Omental fat pad (tissue), 4 donors: ENCODE data around the gene CIBAR2. TPM values are rescaled to one million over a fixed set of nuclear protein-coding genes. Genes with fewer than 3 reads are reported as not detected.

Experiments used
- ATAC-seq: fragments of 150-250 bp; one replicate; pipeline ENCODE4 v1.9.1; 2016; ENCODE audit warnings: mild to moderate bottlenecking, moderate library complexity; ENCODE audit not compliant: low FRiP score
- DNase-seq: peaks from one replicate; pipeline ENCODE4 v3.0.0-alpha.2; 2019; ENCODE audit warnings: low spot score
- CTCF ChIP-seq, 3 donors: fragments of 450-650 bp; IDR thresholded peaks; one replicate each; pipeline ENCODE4 v1.5.1; 2016 to 2017; ENCODE audit warnings: antibody characterized with exemption in 3 of 3, mild to moderate bottlenecking in 3 of 3, moderate library complexity in 2 of 3
- total RNA-seq, 4 donors: library from RNA; depleted of rRNA; stranded (reverse); fragments of >200 nt; gene quantifications; one replicate each; pipeline ENCODE4 v1.1.0, GENCODE V29; 2016

CIBAR2 gene
- total RNA-seq, 4 donors from 2014 or later = not detected

GRCh38 chr16:85078226-85078625 lies 34.0 kb downstream of the CIBAR2 start:
- no peak for TF ChIP-seq CTCF (IDR thresholded peaks at IDR 0.05)
- DNase-seq (no peak), ATAC-seq (no peak)

GRCh38 chr16:85077576-85078125 lies 34.6 kb downstream of the CIBAR2 start:
- ATAC-seq (no peak), DNase-seq (no peak)
- no peak for TF ChIP-seq CTCF (IDR thresholded peaks at IDR 0.05)

DNA sequence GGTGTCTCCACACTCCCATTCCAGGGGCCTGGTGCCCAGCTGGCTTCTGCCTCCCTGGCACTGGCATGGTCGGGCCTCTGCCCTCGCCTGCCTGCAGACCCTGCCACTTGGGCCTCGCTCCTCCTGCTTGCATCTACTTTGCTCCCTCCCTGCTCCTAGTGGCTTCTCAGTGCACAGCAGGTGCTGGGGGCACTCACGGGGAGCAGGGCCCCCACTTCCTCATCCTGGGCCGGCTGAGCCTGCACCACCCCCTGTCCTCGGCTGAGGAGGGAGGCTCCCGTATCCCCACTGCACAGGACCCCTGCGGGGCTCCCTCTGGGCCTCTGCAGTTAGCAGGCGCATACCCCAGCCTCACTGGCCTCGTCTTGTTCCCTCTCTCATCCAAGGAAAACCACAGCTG lies 35.2 kb downstream of the CIBAR2 start:
- no peak for ATAC-seq
- TF ChIP-seq CTCF (IDR thresholded peaks at IDR 0.05) = no peak
- no peak for DNase-seq

- DNase-seq (no peak), ATAC-seq (no peak)
- TF ChIP-seq CTCF (IDR thresholded peaks at IDR 0.05) = no peak
These were observed 36.9 kb downstream of the CIBAR2 start for GRCh38 chr16:85075236-85075924.

GRCh38 chr16:85074225-85074914 lies 37.9 kb downstream of the CIBAR2 start:
- DNase-seq = no peak
- TF ChIP-seq CTCF (IDR thresholded peaks at IDR 0.05) = no peak
- no peak for ATAC-seq

DNA sequence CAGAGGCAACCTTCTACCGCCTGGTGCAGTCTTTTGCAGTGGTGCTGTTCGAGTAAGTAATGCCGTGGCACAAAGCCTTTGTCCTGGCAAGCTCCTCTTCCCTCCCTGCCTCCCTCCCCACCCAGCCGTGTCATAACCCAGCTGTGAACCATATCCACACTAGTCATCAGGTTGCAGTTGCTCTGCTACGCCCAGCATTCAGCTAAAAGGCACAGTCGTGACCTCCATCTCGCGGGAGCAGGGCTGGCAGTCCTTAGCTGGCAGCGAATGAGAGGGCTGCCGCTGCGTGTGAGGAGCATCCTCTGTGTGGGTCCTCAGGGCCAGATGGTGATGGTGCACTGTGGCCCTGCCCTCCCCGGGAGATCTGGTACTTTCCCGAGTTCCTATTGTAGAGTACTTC lies 39.3 kb downstream of the CIBAR2 start:
- DNase-seq (no peak), ATAC-seq (peak; percentile 65)
- no peak for TF ChIP-seq CTCF (IDR thresholded peaks at IDR 0.05)
